Measurements from ENCODE around the gene TPCN1. TPM values are rescaled to one million over a fixed set of nuclear protein-coding genes. Genes with fewer than 3 reads are reported as not detected.

Gene TPCN1
- total and polyA plus RNA-seq, 2 donors from 2014 or later: 38.4 to 93.3 TPM

- intact Hi-C loops (cut with DNase I): no loop called here
- H3K9me3 ChIP-seq (ENCODE audit: control insufficient read depth in 2 of 3, insufficient read depth in 1 of 3, low read length in 3 of 3): no peaks in the 10 kb centered on the region
- no peak overlapping the region for H3K4me3 ChIP-seq (ENCODE audit: low read length in 3 of 3)
- H3K9ac ChIP-seq (ENCODE audit: low read length in 3 of 3): no peak overlapping the region
- DNase-seq: no peak
- FAIRE-seq: no peak
- H3K27me3 ChIP-seq (ENCODE audit: control insufficient read depth, insufficient read depth, low read length): no peaks in the 10 kb centered on the region
- no peak overlapping the region for H3K27ac ChIP-seq (ENCODE audit: low read depth in 2 of 2, low read length in 2 of 2)
- H3K36me3 ChIP-seq (ENCODE audit: control insufficient read depth in 2 of 3, insufficient read depth in 3 of 3, low read length in 3 of 3): peaks cover 0 to 55% (median 34%) of the 10 kb centered on the region in 3 donors
- no peaks in the 10 kb centered on the region for H3K4me1 ChIP-seq (ENCODE audit: control insufficient read depth in 2 of 3, insufficient read depth in 2 of 3, low read depth in 1 of 3, low read length in 3 of 3)
- TF ChIP-seq CTCF (IDR thresholded peaks at IDR 0.05; ENCODE audit: borderline replicate concordance, extremely low read depth, insufficient read depth): no peak
Measured at GRCh38 chr12:113278633-113279032, 57.4 kb downstream of the TPCN1 start.

- Histone ChIP-seq H3K27ac (ENCODE audit: low read depth in 2 of 2, low read length in 2 of 2) (no peak overlapping the region), H3K36me3 (ENCODE audit: control insufficient read depth in 2 of 3, insufficient read depth in 3 of 3, low read length in 3 of 3) (peaks cover 0 to 74% (median 27%) of the 10 kb centered on the region in 3 donors), H3K4me1 (ENCODE audit: control insufficient read depth in 2 of 3, insufficient read depth in 2 of 3, low read depth in 1 of 3, low read length in 3 of 3) (peaks cover 0 to 3% (median 0%) of the 10 kb centered on the region in 3 donors), H3K9ac (ENCODE audit: low read length in 3 of 3) (no peak overlapping the region), H3K9me3 (ENCODE audit: control insufficient read depth in 2 of 3, insufficient read depth in 1 of 3, low read length in 3 of 3) (no peaks in the 10 kb centered on the region), H3K27me3 (ENCODE audit: control insufficient read depth, insufficient read depth, low read length) (no peaks in the 10 kb centered on the region), H3K4me3 (ENCODE audit: low read length in 3 of 3) (no peak overlapping the region)
- intact Hi-C loops (cut with DNase I): no loop called here
- FAIRE-seq (no peak), DNase-seq (no peak)
- no peak for TF ChIP-seq CTCF (IDR thresholded peaks at IDR 0.05; ENCODE audit: borderline replicate concordance, extremely low read depth, insufficient read depth)
Measured at GRCh38 chr12:113284751-113285150, 63.5 kb downstream of the TPCN1 start.

GRCh38 chr12:113285679-113286610, 64.7 kb downstream of the TPCN1 start:
- DNase-seq (peak in 3 of 5 donors; percentile 53 to 89 (median 55)), FAIRE-seq (no peak)
- Histone ChIP-seq H3K4me3 (ENCODE audit: low read length in 3 of 3) (no peak overlapping the region), H3K27ac (ENCODE audit: low read depth in 2 of 2, low read length in 2 of 2) (no peak overlapping the region), H3K36me3 (ENCODE audit: control insufficient read depth in 2 of 3, insufficient read depth in 3 of 3, low read length in 3 of 3) (peaks cover 0 to 74% (median 31%) of the 10 kb centered on the region in 3 donors), H3K9ac (ENCODE audit: low read length in 3 of 3) (peak overlapping the region in 1 of 3 donors; percentile 34), H3K9me3 (ENCODE audit: control insufficient read depth in 2 of 3, insufficient read depth in 1 of 3, low read length in 3 of 3) (no peaks in the 10 kb centered on the region), H3K27me3 (ENCODE audit: control insufficient read depth, insufficient read depth, low read length) (no peaks in the 10 kb centered on the region), H3K4me1 (ENCODE audit: control insufficient read depth in 2 of 3, insufficient read depth in 2 of 3, low read depth in 1 of 3, low read length in 3 of 3) (peaks cover 0 to 3% (median 0%) of the 10 kb centered on the region in 3 donors)
- intact Hi-C loops (cut with DNase I): no loop called here
- no peak for TF ChIP-seq CTCF (IDR thresholded peaks at IDR 0.05; ENCODE audit: borderline replicate concordance, extremely low read depth, insufficient read depth)

Measured in kidney (tissue), 14 donors.